Breast epithelium (tissue), 4 donors: ENCODE data around the gene TMEM207. TPM values are rescaled to one million over a fixed set of nuclear protein-coding genes. Genes with fewer than 3 reads are reported as not detected.

ENCODE experiments used
- DNase-seq, 2 donors: peaks; one replicate each; pipeline ENCODE4 v3.0.0-alpha.2; 2019; ENCODE audit warnings: low spot score in 2 of 2
- H3K27ac ChIP-seq, 2 donors: fragments of 200-600 bp; sonication (generic) in 1 of 2; one replicate each; pipeline ENCODE4 v1.5.1; 2016 to 2019; ENCODE audit warnings: mild to moderate bottlenecking in 1 of 2
- H3K27me3 ChIP-seq, 2 donors: fragments of 200-600 bp; sonication (generic) in 1 of 2; one replicate each; pipeline versions ENCODE4 v1.5.1 to v1.6.0; 2017 to 2019; ENCODE audit warnings: control low read depth in 1 of 2, mild to moderate bottlenecking in 1 of 2
- H3K36me3 ChIP-seq: fragments of 200-600 bp; one replicate; pipeline ENCODE4 v1.5.1; 2019
- H3K4me1 ChIP-seq, 2 donors: fragments of 200-600 bp; sonication (generic); one replicate each; pipeline ENCODE4 v1.5.1; 2016 to 2019; ENCODE audit warnings: control low read depth in 1 of 2
- H3K4me3 ChIP-seq, 3 donors: fragments of 200-600 bp; sonication (generic); 1 replicate in 2 of 3; 2 replicates in 1 of 3; pipeline ENCODE4 v1.5.1; 2016 to 2019; ENCODE audit warnings: mild to moderate bottlenecking in 3 of 3, moderate library complexity in 2 of 3
- H3K9me3 ChIP-seq, 2 donors: fragments of 200-600 bp; sonication (generic) in 1 of 2; one replicate each; pipeline ENCODE4 v1.5.1; 2016 to 2019; ENCODE audit warnings: control low read depth in 1 of 2
- POLR2A ChIP-seq: fragments of 450-650 bp; IDR thresholded peaks from one replicate; pipeline ENCODE4 v1.6.1; 2016; ENCODE audit warnings: antibody characterized with exemption, mild to moderate bottlenecking, moderate library complexity
- POLR2AphosphoS5 ChIP-seq, 3 donors: sonication (generic); formaldehyde crosslinking; IDR thresholded peaks; one replicate each; pipeline ENCODE4 v1.6.1; 2017; ENCODE audit warnings: antibody characterized with exemption in 3 of 3
- intact Hi-C: fragments of 100-400 bp; cut with DNase I; formaldehyde crosslinking; loops from one replicate; pipeline ENCODE4 v1.15.1; 2023; ENCODE audit warnings: low total_unique reads
- total RNA-seq, 3 donors: library from RNA; depleted of rRNA; stranded (reverse); fragments of >200 nt; gene quantifications; one replicate each; pipeline ENCODE4 v1.1.0, GENCODE V29; 2016
- TF ChIP-seq, protein P1 (sequence below), 3 donors: fragments of 450-650 bp; IDR thresholded peaks; one replicate each; pipeline ENCODE4 v1.5.1; 2016 to 2017; ENCODE audit warnings: antibody characterized with exemption in 3 of 3, mild to moderate bottlenecking in 3 of 3, moderate library complexity in 3 of 3

The TMEM207 gene
- total RNA-seq, 3 donors from 2014 or later: not detected

DNA sequence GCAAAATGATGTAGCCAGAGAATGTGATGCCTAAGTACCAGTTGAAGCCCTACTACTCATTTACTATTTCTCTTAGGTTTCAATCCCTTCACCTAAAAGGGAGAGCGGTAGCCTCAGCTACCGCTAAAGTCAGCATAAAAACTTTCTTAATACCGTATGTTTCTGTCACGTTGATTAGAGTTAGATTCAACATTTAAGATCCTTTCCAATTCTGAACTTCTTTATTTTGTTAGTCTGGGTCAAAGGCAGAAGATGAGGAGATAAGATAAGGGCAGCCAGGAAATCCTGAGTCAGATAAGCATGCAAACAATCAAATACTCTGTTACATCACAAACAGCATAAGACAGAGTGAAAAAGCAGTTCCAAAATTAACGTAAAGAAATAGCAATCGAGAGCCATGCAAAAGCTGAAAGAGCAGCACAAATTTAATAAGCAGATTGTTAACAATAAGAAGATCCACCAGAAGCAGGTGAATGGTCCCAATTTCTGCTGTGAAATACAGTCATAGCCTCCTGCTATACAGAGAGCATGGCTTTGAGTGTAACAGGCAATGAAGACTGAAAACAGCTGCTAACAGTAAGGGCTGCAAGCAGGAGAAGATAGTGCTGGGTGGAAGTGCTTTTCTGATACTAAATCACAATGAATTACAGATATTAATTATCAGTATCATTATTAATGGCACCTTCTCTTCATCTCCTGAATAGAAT, 3.0 kb downstream of the TMEM207 start:
- intact Hi-C loops: loop anchor here (5.0 kb wide), 1 partner anchor 704 kb away; no protein-coding TSS in a partner anchor
- H3K27me3 ChIP-seq: no peaks in the 10 kb centered on the region
- TF ChIP-seq, protein P1, sequence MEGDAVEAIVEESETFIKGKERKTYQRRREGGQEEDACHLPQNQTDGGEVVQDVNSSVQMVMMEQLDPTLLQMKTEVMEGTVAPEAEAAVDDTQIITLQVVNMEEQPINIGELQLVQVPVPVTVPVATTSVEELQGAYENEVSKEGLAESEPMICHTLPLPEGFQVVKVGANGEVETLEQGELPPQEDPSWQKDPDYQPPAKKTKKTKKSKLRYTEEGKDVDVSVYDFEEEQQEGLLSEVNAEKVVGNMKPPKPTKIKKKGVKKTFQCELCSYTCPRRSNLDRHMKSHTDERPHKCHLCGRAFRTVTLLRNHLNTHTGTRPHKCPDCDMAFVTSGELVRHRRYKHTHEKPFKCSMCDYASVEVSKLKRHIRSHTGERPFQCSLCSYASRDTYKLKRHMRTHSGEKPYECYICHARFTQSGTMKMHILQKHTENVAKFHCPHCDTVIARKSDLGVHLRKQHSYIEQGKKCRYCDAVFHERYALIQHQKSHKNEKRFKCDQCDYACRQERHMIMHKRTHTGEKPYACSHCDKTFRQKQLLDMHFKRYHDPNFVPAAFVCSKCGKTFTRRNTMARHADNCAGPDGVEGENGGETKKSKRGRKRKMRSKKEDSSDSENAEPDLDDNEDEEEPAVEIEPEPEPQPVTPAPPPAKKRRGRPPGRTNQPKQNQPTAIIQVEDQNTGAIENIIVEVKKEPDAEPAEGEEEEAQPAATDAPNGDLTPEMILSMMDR (IDR thresholded peaks at IDR 0.05): no peak
- TF ChIP-seq POLR2A: no peak
- TF ChIP-seq POLR2AphosphoS5 (IDR thresholded peaks at IDR 0.05): no peak
- H3K4me1 ChIP-seq: no peaks in the 10 kb centered on the region
- H3K9me3 ChIP-seq: no peaks in the 10 kb centered on the region
- H3K4me3 ChIP-seq: no peak overlapping the region
- no peaks in the 10 kb centered on the region for H3K36me3 ChIP-seq
- DNase-seq: no peak
- no peak overlapping the region for H3K27ac ChIP-seq

DNA sequence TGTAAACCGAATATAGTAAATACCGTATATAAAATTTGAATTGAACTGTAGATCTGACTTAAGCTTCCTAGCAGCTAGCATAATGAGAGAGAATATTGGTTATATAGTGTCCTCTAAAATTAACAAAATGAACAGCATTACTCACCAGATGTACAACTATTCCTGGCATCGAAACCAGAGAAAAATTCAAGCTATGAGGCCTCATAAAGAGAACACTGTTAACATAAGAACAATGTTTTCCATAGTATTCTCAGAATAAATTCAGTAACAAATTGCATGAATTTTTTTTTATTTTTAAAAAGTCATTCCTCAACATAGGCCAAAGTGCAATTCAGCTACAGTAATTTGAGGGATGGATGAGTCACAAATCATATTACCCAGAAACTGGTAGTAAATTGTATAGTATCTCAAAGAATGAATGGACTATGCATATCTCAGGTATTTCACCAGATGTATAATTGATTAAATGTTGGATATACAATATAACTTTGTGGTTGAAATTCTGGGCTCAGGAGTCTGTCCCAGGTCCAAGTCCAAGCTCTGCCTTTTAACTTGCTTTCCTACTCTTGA, 5.0 kb downstream of the TMEM207 start:
- intact Hi-C loops: loop anchor here (5.0 kb wide), 1 partner anchor 702 kb away; no protein-coding TSS in a partner anchor
- TF ChIP-seq POLR2A (no peak), POLR2AphosphoS5 (IDR thresholded peaks at IDR 0.05) (no peak)
- TF ChIP-seq, protein P1 (IDR thresholded peaks at IDR 0.05): no peak
- Histone ChIP-seq H3K36me3 (no peaks in the 10 kb centered on the region), H3K27me3 (no peaks in the 10 kb centered on the region), H3K4me1 (no peaks in the 10 kb centered on the region), H3K27ac (no peak overlapping the region), H3K9me3 (no peaks in the 10 kb centered on the region), H3K4me3 (no peak overlapping the region)
- no peak for DNase-seq

DNA sequence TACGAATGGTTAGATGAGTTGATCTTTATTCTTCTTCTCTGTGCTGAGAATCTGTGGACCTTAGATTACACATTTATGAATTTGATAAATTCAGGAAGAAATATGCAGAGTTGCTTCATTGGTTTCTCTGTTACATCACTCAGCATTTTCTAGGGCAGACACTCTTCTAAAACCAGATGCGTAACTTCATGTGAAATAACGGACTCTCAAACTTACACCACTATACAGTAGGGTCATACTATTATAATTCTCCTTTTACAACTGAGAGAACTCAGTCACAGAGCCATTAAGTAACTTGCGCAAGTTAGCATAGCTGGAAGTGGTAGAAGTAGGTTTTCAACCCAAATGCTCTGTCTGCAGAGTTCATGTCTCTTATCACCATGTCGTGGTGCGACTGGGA, 5.7 kb downstream of the TMEM207 start:
- intact Hi-C loops: no loop called here
- TF ChIP-seq POLR2A: no peak
- no peak for TF ChIP-seq POLR2AphosphoS5 (IDR thresholded peaks at IDR 0.05)
- TF ChIP-seq, protein P1 (IDR thresholded peaks at IDR 0.05): no peak
- Histone ChIP-seq H3K4me3 (no peak overlapping the region), H3K36me3 (no peaks in the 10 kb centered on the region), H3K27me3 (no peaks in the 10 kb centered on the region), H3K4me1 (no peaks in the 10 kb centered on the region), H3K9me3 (no peaks in the 10 kb centered on the region), H3K27ac (no peak overlapping the region)
- no peak for DNase-seq

DNA sequence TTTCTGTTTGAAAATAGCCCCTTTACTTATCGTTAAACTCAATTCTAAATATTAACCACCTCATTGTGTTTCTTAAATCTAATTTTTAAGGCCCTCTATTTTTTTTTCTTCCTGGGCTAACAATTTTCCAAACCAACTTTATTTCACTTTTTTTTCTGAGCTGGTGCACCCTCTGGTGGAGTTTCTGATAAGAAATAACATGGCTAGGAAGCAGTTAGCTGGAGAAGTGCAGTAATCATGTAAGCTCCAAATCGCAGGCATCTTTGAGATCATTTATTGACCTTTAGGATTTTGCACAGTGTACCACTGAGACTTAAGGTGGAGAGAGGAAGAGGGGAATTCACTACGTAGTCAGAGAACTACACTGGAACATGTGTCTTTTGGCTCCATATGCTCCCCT, 6.4 kb downstream of the TMEM207 start:
- intact Hi-C loops: no loop called here
- Histone ChIP-seq H3K27ac (no peak overlapping the region), H3K4me1 (no peaks in the 10 kb centered on the region), H3K4me3 (no peak overlapping the region), H3K27me3 (no peaks in the 10 kb centered on the region), H3K36me3 (no peaks in the 10 kb centered on the region), H3K9me3 (no peaks in the 10 kb centered on the region)
- no peak for DNase-seq
- TF ChIP-seq, protein P1 (IDR thresholded peaks at IDR 0.05): no peak
- TF ChIP-seq POLR2A (no peak), POLR2AphosphoS5 (IDR thresholded peaks at IDR 0.05) (no peak)

DNA sequence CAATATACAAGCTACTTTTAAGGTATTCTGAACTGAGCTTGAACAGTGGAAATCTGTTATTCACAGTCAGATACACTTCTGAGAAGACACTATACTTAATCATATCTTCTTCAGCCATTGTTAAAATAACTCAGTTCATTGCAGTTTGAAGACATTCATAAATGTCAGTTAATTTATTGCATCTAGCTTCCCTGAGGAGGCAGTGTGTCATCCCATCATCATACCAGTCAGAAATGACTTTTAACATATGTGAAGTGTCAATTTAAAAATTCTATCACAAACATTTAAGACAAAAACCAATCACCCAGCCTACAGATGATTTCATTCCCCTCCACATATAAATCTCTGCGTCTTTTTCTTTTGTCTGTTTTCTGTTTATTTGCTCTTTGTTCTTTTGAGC, 7.5 kb downstream of the TMEM207 start:
- intact Hi-C loops: no loop called here
- no peak overlapping the region for H3K4me3 ChIP-seq
- no peak for DNase-seq
- no peaks in the 10 kb centered on the region for H3K27me3 ChIP-seq
- H3K27ac ChIP-seq: no peak overlapping the region
- H3K4me1 ChIP-seq: no peaks in the 10 kb centered on the region
- TF ChIP-seq, protein P1 (IDR thresholded peaks at IDR 0.05): no peak
- TF ChIP-seq POLR2A (no peak), POLR2AphosphoS5 (IDR thresholded peaks at IDR 0.05) (no peak)
- no peaks in the 10 kb centered on the region for H3K36me3 ChIP-seq
- no peaks in the 10 kb centered on the region for H3K9me3 ChIP-seq
